ENCODE measurements around the gene CUX1.

- TF ChIP-seq, protein P1, sequence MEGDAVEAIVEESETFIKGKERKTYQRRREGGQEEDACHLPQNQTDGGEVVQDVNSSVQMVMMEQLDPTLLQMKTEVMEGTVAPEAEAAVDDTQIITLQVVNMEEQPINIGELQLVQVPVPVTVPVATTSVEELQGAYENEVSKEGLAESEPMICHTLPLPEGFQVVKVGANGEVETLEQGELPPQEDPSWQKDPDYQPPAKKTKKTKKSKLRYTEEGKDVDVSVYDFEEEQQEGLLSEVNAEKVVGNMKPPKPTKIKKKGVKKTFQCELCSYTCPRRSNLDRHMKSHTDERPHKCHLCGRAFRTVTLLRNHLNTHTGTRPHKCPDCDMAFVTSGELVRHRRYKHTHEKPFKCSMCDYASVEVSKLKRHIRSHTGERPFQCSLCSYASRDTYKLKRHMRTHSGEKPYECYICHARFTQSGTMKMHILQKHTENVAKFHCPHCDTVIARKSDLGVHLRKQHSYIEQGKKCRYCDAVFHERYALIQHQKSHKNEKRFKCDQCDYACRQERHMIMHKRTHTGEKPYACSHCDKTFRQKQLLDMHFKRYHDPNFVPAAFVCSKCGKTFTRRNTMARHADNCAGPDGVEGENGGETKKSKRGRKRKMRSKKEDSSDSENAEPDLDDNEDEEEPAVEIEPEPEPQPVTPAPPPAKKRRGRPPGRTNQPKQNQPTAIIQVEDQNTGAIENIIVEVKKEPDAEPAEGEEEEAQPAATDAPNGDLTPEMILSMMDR (IDR thresholded peaks at IDR 0.05; ENCODE audit: low read length): no peak
- no peak for TF ChIP-seq EZH2 (optimal IDR thresholded peaks at IDR 0.05; ENCODE audit: low read depth, low read length)
Measured at GRCh38 chr7:102170393-102170970, 353.1 kb downstream of the CUX1 start.

Data from MM.1S (cell line).